Measurements from ENCODE around the gene ST7. TPM values are rescaled to one million over a fixed set of nuclear protein-coding genes. Genes with fewer than 3 reads are reported as not detected.

Gene ST7
- total and polyA plus RNA-seq, 2 donors (not counting 1 experiment from before 2014, with no cell fraction given): 2.3 to 4.6 TPM

DNA sequence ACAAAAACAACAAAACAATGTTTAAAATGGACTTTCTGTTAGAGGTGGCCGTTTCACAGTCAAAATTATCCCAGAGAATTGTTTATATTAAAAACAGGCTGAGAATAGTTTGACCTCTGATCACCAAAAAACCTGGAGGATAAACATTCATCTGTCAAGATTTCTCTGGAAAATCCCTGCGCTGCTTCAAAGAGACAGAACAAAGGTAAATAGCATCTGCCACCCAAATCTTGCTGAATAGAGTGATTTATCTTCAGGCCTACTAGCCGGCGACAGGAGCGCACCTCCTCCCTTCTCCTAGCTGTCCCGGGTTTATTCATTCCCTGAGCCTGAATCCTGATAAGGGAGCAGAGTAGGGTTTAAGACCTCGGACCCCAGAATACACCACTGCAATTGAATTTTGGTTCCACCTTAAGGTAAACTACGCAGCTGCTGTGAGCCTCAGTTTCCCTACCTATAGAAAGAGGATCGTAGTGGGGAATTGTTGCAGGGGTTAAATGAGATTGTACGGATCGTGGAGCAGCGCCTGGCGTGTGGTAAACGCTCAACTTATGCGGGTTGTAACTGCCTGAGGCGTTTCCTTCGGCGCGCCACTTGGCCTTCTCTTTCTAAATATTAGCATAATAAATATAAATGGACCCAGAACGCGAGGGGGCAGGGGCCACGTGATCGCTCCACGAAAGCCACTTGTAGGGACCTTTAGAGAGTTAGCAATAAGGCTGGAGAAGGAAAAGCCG lies 498 bp upstream of the ST7 start:
- Histone ChIP-seq H3K36me3 (replicated peaks in 1 of 2; ENCODE audit: control extremely low read depth in 1 of 2, control insufficient read depth in 1 of 2, extremely low read depth in 1 of 2, insufficient read depth in 2 of 2, low read length in 1 of 2) (no peaks in the 10 kb centered on the region), H3K27ac (ENCODE audit: low read length in 2 of 2) (peak overlapping the region in 1 of 2 donors; percentile 46), H3K9me3 (ENCODE audit: control extremely low read depth in 1 of 3, control insufficient read depth in 2 of 3, insufficient read depth in 1 of 3, low read length in 2 of 3) (no peaks in the 10 kb centered on the region), H3K27me3 (replicated peaks in 1 of 4; ENCODE audit: control extremely low read depth in 1 of 4, control insufficient read depth in 3 of 4, insufficient read depth in 4 of 4, low read length in 3 of 4) (peaks cover 0 to 19% (median 2%) of the 10 kb centered on the region in 4 experiments), H3K9ac (ENCODE audit: low read length) (peak overlapping the region; percentile 80), H3K4me3 (ENCODE audit: control extremely low read depth in 1 of 5, extremely low read depth in 1 of 5, insufficient read depth in 1 of 5, low read depth in 2 of 5, low read length in 4 of 5) (peak overlapping the region; percentile 30 to 80 (median 68)), H3K79me2 (ENCODE audit: control insufficient read depth, insufficient read depth, low read length) (no peaks in the 10 kb centered on the region), H3K4me2 (replicated peaks; ENCODE audit: low read depth, low read length, poor library complexity, severe bottlenecking) (peak overlapping the region; percentile 95), H2AFZ (ENCODE audit: insufficient read depth, low read depth, low read length, poor library complexity, severe bottlenecking) (peak overlapping the region; percentile 86), H3K4me1 (ENCODE audit: control insufficient read depth in 2 of 2, insufficient read depth in 2 of 2, low read length in 2 of 2) (peaks cover 12 to 13% of the 10 kb centered on the region in 2 donors), H4K20me1 (ENCODE audit: control insufficient read depth, insufficient read depth, low read length, poor library complexity, severe bottlenecking) (no peaks in the 10 kb centered on the region)
- POLR2A ChIA-PET: no interaction called here
- no peak for ATAC-seq (ENCODE audit: low read depth)
- intact Hi-C loops (cut with micrococcal nuclease): loop anchor here (1.0 to 10.0 kb wide), 2 partner anchors 91 to 428 kb away; partner anchors contain the start of genes CAPZA2 and CAV1
- no peaks in the 10 kb centered on the region for H3K9me3 Mint-ChIP-seq (ENCODE audit: insufficient read depth)
- H3K27ac Mint-ChIP-seq: peak overlapping the region; percentile 83
- no peak for DNase-seq
- peaks cover 20% of the 10 kb centered on the region for H3K4me1 Mint-ChIP-seq
- CTCF ChIA-PET: no interaction called here
- TF ChIP-seq EZH2 (IDR thresholded peaks at IDR 0.05; ENCODE audit: borderline replicate concordance, insufficient read depth, low read depth, low read length, poor library complexity, severe bottlenecking) (no peak), CTCF (IDR thresholded peaks at IDR 0.05) (no peak)
- H3K27me3 Mint-ChIP-seq: peaks cover 3% of the 10 kb centered on the region
- WGBS (ENCODE audit: insufficient coverage): 0% methylated on average over 7 of the region's 25 CpGs
- H3K4me3 Mint-ChIP-seq: peak overlapping the region; percentile 85
